Upper lobe of right lung (tissue), 1 donor: ENCODE results near the gene SLC38A9. TPM values are rescaled to one million over a fixed set of nuclear protein-coding genes. Genes with fewer than 3 reads are reported as not detected.

Experiments
- ATAC-seq: fragments of 200-7000 bp; cut with Tn5 transposase; one replicate; pipeline ENCODE4 v1.9.1; 2020; ENCODE audit warnings: mild to moderate bottlenecking, moderate library complexity
- DNase-seq: peaks from one replicate; pipeline ENCODE4 v3.0.0-alpha.2; 2020
- H3K27ac ChIP-seq: fragments of 200-600 bp; one replicate; pipeline ENCODE4 v1.8.0; 2022
- H3K27me3 ChIP-seq: fragments of 200-600 bp; one replicate; pipeline ENCODE4 v1.8.0; 2022; ENCODE audit warnings: mild to moderate bottlenecking
- H3K36me3 ChIP-seq: fragments of 200-600 bp; one replicate; pipeline ENCODE4 v1.8.0; 2022
- H3K4me1 ChIP-seq: fragments of 200-600 bp; one replicate; pipeline ENCODE4 v1.8.0; 2022
- H3K4me3 ChIP-seq: fragments of 200-600 bp; one replicate; pipeline ENCODE4 v1.8.0; 2022; ENCODE audit warnings: mild to moderate bottlenecking
- H3K9me3 ChIP-seq: fragments of 200-600 bp; one replicate; pipeline ENCODE4 v1.8.0; 2022
- intact Hi-C: fragments of 100-400 bp; cut with DNase I; formaldehyde crosslinking; loops from one replicate; pipeline ENCODE4 v1.11.0; 2022
- total RNA-seq: library from RNA; stranded (reverse); fragmentation: NEBNext Ultra II Directional; extraction: Animal tissue kit (Norgen Biotek cat#: 25700); gene quantifications from one replicate; pipeline ENCODE4 v1.2.1, GENCODE V29; 2021
- TF ChIP-seq, protein P1 (sequence below): fragments of 200-600 bp; IDR thresholded peaks from one replicate; pipeline ENCODE4 v1.8.0; 2022; ENCODE audit warnings: antibody characterized with exemption
- donor health status: DM: no; HTN: yes; CAD: no; lungs with severe emphysema.

SLC38A9 gene
- total RNA-seq, 1 donor from 2014 or later, result 24.7 TPM

DNA sequence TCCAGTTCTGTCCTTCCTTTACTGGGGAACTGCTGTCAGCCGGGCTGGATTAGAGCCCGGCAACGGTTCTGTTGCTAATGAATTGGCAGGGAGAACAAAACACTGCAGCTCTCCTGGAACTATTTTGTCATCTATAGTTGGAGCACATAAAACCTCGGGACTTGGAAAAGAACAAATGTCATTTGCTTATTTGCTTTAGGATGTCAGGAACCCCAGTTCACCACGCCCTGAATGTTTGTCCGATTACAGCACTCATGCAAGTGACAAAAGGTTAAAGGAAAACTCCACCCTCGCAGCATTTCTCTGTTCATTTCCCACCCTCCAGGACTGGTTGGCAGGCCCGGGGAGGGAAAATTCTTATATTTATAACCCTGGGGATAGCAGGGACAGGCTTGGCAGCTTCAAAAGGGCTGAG, 110.9 kb downstream of the SLC38A9 start:
- Histone ChIP-seq H3K4me3 (no peak overlapping the region), H3K4me1 (peaks cover 56% of the 10 kb centered on the region), H3K36me3 (no peaks in the 10 kb centered on the region), H3K9me3 (no peaks in the 10 kb centered on the region), H3K27ac (peak overlapping the region; percentile 92), H3K27me3 (no peaks in the 10 kb centered on the region)
- peak; percentile 66 for DNase-seq
- ATAC-seq, result peak; percentile 84
- intact Hi-C loops, result no loop called here
- TF ChIP-seq, protein P1, sequence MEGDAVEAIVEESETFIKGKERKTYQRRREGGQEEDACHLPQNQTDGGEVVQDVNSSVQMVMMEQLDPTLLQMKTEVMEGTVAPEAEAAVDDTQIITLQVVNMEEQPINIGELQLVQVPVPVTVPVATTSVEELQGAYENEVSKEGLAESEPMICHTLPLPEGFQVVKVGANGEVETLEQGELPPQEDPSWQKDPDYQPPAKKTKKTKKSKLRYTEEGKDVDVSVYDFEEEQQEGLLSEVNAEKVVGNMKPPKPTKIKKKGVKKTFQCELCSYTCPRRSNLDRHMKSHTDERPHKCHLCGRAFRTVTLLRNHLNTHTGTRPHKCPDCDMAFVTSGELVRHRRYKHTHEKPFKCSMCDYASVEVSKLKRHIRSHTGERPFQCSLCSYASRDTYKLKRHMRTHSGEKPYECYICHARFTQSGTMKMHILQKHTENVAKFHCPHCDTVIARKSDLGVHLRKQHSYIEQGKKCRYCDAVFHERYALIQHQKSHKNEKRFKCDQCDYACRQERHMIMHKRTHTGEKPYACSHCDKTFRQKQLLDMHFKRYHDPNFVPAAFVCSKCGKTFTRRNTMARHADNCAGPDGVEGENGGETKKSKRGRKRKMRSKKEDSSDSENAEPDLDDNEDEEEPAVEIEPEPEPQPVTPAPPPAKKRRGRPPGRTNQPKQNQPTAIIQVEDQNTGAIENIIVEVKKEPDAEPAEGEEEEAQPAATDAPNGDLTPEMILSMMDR, result no peak

DNA sequence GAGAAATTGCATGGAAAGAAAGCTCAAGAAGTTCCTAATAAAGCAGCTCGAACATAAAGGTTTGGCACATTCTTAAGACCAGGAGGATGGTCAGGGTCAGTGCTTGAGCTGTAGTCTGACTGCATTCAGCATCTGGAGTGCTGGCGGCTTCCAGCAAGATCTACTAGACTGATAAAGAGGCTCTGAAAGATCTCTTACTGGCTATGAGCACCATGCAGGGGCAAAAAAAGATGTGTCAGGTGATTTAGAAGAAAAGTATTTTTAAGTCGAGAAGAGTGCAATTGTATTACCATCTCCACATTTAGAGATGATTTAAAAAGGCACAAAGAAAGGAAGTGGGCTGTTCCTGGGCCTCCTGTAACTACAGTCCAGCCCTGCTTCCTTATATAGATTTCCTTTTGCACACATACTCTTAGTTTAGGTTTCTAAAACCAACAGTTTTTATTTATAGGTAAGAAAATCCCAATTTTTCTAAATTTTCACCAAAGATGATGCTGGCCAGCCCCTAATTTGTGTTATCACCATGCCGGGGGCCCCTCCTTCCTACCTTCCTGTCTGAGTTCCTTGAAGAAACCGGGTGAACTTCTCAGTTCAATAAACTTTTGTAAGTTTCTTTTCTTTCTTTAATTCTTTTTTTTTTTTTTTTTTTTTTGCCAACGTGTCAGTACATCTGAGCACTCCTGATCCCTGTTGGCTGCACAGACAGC, 111.5 kb downstream of the SLC38A9 start:
- DNase-seq (no peak), ATAC-seq (peak; percentile 37)
- Histone ChIP-seq H3K4me3 (no peak overlapping the region), H3K27ac (peak overlapping the region; percentile 92), H3K4me1 (peaks cover 56% of the 10 kb centered on the region), H3K27me3 (no peaks in the 10 kb centered on the region), H3K36me3 (no peaks in the 10 kb centered on the region), H3K9me3 (no peaks in the 10 kb centered on the region)
- intact Hi-C loops, result no loop called here
- TF ChIP-seq, protein P1, result no peak

DNA sequence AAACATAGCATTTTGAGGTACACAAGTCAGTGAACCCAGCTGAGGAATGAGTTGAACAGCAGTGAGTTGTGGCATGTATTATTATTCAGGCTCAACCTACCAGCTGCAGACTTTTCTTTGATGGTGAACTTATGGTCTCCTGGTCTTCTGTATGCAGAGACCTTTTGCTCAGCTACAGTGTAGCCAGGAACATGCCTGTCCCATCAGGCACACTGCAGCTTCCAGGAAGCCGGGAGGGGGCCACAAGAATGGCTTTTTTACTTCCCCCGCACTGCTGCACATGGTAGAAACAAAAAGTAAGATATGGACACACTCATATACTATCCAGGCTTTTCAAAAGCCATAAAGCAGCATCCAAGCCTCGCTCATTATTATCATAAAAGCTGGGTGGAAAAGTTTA, 112.0 kb downstream of the SLC38A9 start:
- peak overlapping the region; percentile 92 for H3K27ac ChIP-seq
- no peak overlapping the region for H3K4me3 ChIP-seq
- intact Hi-C loops, result no loop called here
- H3K4me1 ChIP-seq, result peaks cover 56% of the 10 kb centered on the region
- no peaks in the 10 kb centered on the region for H3K36me3 ChIP-seq
- ATAC-seq (no peak), DNase-seq (no peak)
- H3K27me3 ChIP-seq, result no peaks in the 10 kb centered on the region
- TF ChIP-seq, protein P1, result no peak
- no peaks in the 10 kb centered on the region for H3K9me3 ChIP-seq

DNA sequence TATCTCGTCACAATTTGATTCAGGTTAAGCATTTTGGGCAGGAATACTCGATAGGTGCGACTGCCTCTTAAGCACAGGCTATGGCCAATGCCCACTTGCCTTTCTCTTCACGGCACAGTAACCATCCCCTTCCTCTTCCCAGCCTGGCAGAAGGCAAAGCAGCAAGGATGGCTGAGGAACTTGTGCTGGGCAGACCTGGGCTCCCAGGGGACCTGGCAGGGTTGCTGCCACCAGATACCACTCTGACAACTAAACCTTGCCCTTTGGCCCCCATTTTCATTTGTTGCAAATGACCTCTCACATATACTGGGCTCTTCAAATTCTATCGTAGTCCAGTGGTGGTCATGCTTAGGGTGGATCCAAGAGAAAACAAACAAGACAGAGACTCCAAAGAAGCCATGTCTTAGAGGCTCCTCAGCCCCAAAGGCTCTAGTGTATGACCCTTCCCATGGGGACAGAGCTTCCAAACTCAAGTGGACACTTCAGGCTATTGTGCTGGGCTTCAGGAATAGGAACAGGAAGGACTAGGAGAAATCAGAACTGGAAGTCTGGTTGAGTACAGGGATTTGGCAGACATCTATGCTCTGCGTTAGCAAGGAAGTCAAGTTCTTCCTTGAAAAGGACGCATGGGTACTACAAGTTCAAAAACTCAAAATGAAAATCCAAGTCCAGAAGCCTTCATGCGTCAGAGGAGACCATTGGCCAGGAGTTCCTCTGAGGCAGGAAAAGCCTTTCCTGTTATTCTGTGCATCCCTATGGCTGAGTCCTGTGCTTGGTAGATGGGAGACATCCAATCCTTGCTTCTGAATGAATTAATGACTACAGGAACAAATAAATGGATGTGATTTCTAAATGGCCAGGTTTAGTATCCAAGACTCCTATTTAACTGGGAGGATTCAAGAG, 112.7 kb downstream of the SLC38A9 start:
- intact Hi-C loops, result no loop called here
- H3K4me3 ChIP-seq, result no peak overlapping the region
- H3K27ac ChIP-seq, result peak overlapping the region; percentile 92
- no peaks in the 10 kb centered on the region for H3K36me3 ChIP-seq
- H3K27me3 ChIP-seq, result no peaks in the 10 kb centered on the region
- TF ChIP-seq, protein P1, result no peak
- ATAC-seq (peak; percentile 6), DNase-seq (no peak)
- no peaks in the 10 kb centered on the region for H3K9me3 ChIP-seq
- peaks cover 56% of the 10 kb centered on the region for H3K4me1 ChIP-seq

DNA sequence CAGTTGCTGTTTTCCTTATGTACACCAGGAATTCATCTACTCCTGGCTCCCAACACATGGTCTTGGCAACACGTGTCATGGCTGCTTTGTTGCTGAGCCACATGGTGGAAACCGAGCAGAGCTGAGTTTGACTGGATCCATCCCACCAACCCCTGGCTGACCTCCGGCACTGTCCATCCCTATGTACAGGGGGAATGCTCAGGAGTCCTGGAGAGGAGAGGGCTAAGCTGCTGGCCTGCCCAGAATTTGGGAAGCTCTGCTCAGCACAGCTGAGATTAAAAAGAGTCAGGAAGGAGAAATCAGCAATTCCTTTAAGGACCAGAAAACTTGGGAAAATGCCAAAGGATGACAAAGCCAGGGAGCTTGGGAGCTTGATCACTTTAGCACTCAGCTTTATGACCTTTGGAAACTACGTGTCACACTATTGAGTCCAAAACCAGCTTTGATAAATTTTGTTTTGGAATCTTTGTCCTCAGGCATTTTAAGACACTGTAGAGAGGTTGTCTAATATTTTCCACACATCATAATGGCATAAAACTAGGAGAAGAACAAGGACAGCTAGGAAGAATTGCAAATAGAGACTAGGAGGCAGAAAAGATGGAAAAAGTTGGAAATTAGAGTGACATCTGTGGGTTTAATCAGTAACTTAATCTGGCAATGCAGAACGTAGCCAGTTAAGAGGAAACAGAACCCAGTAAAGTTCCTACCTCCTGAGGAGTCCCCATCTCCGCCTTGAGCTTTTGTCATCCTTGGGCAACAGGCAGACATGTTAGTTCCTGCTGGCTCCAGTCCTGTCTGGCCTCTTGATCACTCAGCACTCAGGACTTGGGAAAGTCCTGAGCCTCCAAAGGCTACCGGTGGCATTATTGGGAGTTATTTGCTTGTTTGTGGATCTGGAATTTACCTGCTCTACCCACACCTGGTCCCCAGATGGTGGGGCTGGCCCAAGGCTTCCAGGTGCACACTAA, 114.8 kb downstream of the SLC38A9 start:
- intact Hi-C loops, result no loop called here
- H3K27ac ChIP-seq, result peak overlapping the region; percentile 58

More for the DNA sequence above, 114.8 kb downstream of the SLC38A9 start:
- Histone ChIP-seq H3K9me3 (no peaks in the 10 kb centered on the region), H3K4me1 (peaks cover 47% of the 10 kb centered on the region), H3K36me3 (no peaks in the 10 kb centered on the region), H3K27me3 (no peaks in the 10 kb centered on the region), H3K4me3 (no peak overlapping the region)
- TF ChIP-seq, protein P1, result no peak
- ATAC-seq (peak; percentile 40), DNase-seq (no peak)
